ENCODE results near the gene FOXA2. TPM values are rescaled to one million over a fixed set of nuclear protein-coding genes. Genes with fewer than 3 reads are reported as not detected.

Gene FOXA2
- total and polyA plus RNA-seq, 5 donors, result not detected

DNA sequence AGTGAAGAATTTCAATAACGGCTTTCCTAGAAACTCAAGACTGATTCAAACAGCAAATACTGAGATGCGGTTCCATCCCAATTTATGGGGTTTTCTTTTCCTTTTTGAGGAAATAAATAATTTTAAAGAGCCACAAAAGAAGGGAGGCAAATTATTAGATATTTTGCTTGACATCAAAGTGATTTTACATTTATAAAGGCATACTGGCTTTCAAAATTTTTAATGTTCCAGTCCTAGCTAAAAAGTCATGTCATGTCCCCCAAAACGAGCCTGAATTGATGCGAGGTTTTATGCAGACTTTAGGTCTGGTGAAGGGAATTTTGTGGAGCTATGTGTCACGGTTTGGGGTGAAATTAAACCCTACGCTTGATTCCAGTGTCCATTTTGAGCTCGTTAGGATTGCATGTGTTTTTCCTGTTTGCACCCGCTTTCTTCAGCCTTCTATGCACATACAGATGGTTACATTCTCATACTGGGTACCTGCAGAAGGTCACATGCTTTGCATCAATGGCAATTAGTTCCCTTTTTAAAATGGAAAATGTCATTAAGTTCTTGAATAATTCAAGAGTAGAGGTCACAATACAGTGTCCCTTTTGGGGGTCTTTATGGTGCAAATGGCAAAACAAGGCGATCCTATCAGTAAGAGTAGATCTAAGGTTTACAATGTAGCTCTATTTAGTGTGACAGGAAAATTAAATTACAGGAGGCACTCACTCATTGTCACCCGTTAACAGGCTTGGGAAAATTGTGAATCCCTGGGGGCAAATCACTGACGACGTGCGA, 17.3 kb downstream of the FOXA2 start:
- no peaks in the 10 kb centered on the region for H3K9me3 ChIP-seq (ENCODE audit: control insufficient read depth, low read length)
- no peak overlapping the region for H3K4me3 ChIP-seq (ENCODE audit: low read length)
- intact Hi-C loops (cut with DNase I), result no loop called here
- no peaks in the 10 kb centered on the region for H3K27me3 ChIP-seq (ENCODE audit: control insufficient read depth, insufficient read depth)
- WGBS, result 4% methylated on average over 13 of the region's 13 CpGs
- DNase-seq (no peak), ATAC-seq (no peak)
- no peaks in the 10 kb centered on the region for H3K4me1 ChIP-seq (ENCODE audit: control insufficient read depth, insufficient read depth, low read length)
- H3K27ac ChIP-seq (ENCODE audit: low read length), result no peak overlapping the region

DNA sequence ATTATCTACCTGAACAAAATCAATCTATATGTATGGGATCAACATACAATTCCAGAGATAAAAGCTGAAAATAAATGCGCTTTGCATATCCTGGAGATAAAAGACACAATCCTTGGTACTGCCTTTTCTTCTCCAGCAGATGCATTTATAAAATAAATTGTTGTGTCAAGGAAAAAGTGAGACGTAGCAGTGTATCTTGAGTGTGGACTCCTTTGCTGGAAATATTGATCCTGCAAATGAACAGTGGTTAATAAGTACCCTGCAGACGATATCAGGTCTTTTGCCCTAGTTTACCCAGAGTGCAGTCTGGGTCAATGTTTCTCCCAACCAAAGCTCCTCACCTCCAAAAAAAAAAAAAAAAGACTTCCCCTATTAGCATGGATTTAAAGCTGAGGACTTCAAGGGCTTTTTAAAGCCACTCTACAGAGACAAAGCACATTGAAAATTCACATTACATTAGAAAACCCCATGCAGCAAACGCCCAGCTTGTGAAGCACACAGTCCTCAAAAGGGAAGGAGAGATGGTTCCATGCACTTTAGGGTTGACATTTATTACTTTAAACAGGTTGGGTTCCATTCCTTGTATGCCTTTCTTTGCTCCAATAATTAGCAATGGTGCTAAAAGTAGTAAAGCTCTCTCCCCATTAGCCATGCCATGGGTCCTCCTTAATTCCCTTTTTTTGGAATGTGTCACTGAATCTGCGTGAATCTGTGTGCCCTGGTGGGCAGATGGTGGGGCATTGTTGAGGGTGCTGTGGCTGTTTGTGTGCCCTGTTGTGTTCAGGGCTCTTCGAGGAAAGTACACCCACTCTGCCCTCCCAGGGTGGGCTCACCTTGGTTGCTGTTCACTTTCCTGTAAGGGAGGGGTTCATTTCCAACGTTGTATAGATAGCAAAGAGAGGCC, 21.1 kb downstream of the FOXA2 start:
- Histone ChIP-seq H3K4me1 (ENCODE audit: control insufficient read depth, insufficient read depth, low read length) (no peaks in the 10 kb centered on the region), H3K27ac (ENCODE audit: low read length) (no peak overlapping the region), H3K4me3 (ENCODE audit: low read length) (no peak overlapping the region), H3K27me3 (ENCODE audit: control insufficient read depth, insufficient read depth) (peaks cover 7% of the 10 kb centered on the region), H3K9me3 (ENCODE audit: control insufficient read depth, low read length) (no peaks in the 10 kb centered on the region)
- 5% methylated on average over 7 of the region's 7 CpGs for WGBS
- DNase-seq, result no peak
- no peak for ATAC-seq
- intact Hi-C loops (cut with DNase I), result no loop called here

DNA sequence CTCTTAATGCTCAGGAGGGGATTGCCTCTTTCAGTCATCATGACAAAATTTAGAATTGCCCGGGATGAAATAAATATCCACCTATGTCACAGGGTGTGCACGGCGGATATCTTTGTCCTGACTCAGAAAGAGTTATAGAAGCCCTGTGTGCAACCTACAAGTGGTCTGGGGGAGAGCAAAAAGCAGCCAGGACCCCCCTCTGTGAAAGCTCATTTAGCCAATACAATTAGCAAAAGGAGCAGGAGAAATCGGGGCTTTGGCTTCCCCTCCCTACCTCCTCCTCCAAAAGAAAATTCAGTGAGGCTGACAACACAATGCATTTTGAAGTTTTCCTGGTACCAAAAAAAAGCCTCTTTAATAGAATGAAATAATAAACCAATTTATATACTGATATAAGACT, 21.8 kb downstream of the FOXA2 start:
- intact Hi-C loops (cut with DNase I), result no loop called here
- ATAC-seq (no peak), DNase-seq (no peak)
- no peaks in the 10 kb centered on the region for H3K4me1 ChIP-seq (ENCODE audit: control insufficient read depth, insufficient read depth, low read length)
- WGBS, result 8% methylated on average over 4 of the region's 4 CpGs
- H3K4me3 ChIP-seq (ENCODE audit: low read length), result no peak overlapping the region
- no peaks in the 10 kb centered on the region for H3K9me3 ChIP-seq (ENCODE audit: control insufficient read depth, low read length)
- H3K27me3 ChIP-seq (ENCODE audit: control insufficient read depth, insufficient read depth), result peaks cover 7% of the 10 kb centered on the region
- H3K27ac ChIP-seq (ENCODE audit: low read length), result no peak overlapping the region

DNA sequence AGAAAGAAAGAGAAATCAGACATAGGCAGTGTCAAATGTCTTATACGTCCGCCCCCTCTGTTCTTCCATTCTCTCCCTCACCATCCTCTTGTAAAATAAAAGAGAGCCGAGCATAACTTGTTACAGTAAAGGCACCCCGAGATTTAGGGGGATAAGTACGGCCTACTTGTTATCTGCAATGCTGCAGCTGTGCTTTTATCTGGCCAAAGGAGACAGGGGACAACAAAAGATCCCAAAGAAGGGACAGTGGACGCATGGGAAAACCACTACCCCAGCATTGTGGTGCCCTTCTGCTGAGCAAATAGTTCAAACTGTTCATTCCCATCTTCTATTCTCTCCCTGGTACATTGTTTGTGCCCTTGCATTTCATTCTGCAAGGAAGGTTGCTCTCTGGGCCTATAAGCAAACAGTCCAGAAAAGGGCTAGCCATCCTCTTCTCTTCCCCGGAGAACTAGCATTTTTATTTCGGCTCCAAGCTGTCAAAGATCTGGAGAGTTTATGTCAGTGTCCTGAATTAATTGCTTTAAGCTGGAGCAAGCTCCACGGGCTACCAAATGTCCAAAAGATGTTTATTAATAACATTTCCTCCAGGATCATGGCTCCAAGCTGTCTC, 22.3 kb downstream of the FOXA2 start:
- Histone ChIP-seq H3K27me3 (ENCODE audit: control insufficient read depth, insufficient read depth) (peaks cover 7% of the 10 kb centered on the region), H3K27ac (ENCODE audit: low read length) (no peak overlapping the region), H3K4me3 (ENCODE audit: low read length) (no peak overlapping the region), H3K4me1 (ENCODE audit: control insufficient read depth, insufficient read depth, low read length) (no peaks in the 10 kb centered on the region), H3K9me3 (ENCODE audit: control insufficient read depth, low read length) (no peaks in the 10 kb centered on the region)
- intact Hi-C loops (cut with DNase I), result no loop called here
- WGBS, result 17% methylated on average over 9 of the region's 9 CpGs
- DNase-seq, result no peak
- ATAC-seq, result no peak

DNA sequence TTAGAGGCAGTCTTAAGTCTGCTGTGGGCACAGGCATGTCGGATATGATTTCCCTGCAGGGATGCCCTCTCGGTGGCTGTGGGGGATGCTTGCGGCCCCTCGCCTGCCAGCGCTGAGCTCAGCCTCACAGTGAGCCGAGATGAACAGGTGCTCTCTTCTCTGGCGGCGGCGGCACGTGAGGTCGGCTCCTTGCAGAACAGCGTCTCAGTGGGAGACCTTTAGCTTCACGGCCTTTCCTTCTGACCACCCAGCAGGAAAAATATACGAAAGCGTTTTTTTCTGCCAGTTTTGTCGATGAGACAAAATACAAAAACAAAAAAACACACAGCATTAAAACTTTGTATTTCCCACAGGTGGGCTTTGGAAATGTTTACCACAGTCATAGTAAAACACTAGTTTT, 23.6 kb downstream of the FOXA2 start:
- WGBS, result 3% methylated on average over 16 of the region's 16 CpGs
- intact Hi-C loops (cut with DNase I), result no loop called here
- H3K4me1 ChIP-seq (ENCODE audit: control insufficient read depth, insufficient read depth, low read length), result no peaks in the 10 kb centered on the region
- no peaks in the 10 kb centered on the region for H3K9me3 ChIP-seq (ENCODE audit: control insufficient read depth, low read length)
- no peak for ATAC-seq
- DNase-seq, result no peak
- peaks cover 7% of the 10 kb centered on the region for H3K27me3 ChIP-seq (ENCODE audit: control insufficient read depth, insufficient read depth)
- no peak overlapping the region for H3K4me3 ChIP-seq (ENCODE audit: low read length)
- no peak overlapping the region for H3K27ac ChIP-seq (ENCODE audit: low read length)

DNA sequence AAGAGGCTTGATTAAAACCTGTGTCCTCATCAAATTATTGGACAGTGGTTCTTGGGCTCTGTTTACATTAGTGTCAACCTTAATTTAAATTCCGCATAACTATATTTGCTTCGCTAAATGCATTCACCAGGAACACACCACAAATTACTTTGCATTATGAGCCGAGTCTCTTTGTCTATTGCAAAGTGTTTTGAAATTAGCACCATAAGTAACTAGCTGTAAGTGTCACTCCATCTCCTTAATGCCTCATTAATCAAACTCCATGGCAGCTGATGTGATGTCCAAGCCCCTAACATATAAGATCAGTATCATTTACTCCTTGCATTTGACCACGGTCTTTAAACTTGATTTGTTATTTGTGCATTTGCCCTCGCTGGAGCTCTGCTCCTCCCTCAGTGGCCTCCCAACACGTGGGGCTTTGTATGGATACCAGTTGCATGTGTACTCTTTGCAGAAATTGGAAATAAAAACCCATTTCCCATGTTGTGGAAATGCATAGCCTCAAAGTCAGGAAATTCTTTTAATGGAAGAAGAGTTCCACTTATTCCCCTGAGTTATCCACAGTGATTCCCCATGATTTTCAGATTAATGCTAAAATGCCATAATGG, 24.6 kb downstream of the FOXA2 start:
- peaks cover 11% of the 10 kb centered on the region for H3K27me3 ChIP-seq (ENCODE audit: control insufficient read depth, insufficient read depth)
- H3K9me3 ChIP-seq (ENCODE audit: control insufficient read depth, low read length), result no peaks in the 10 kb centered on the region
- H3K4me1 ChIP-seq (ENCODE audit: control insufficient read depth, insufficient read depth, low read length), result no peaks in the 10 kb centered on the region
- DNase-seq, result no peak
- no peak for ATAC-seq
- intact Hi-C loops (cut with DNase I), result no loop called here
- no peak overlapping the region for H3K27ac ChIP-seq (ENCODE audit: low read length)
- no peak overlapping the region for H3K4me3 ChIP-seq (ENCODE audit: low read length)
- 9% methylated on average over 6 of the region's 6 CpGs for WGBS

DNA sequence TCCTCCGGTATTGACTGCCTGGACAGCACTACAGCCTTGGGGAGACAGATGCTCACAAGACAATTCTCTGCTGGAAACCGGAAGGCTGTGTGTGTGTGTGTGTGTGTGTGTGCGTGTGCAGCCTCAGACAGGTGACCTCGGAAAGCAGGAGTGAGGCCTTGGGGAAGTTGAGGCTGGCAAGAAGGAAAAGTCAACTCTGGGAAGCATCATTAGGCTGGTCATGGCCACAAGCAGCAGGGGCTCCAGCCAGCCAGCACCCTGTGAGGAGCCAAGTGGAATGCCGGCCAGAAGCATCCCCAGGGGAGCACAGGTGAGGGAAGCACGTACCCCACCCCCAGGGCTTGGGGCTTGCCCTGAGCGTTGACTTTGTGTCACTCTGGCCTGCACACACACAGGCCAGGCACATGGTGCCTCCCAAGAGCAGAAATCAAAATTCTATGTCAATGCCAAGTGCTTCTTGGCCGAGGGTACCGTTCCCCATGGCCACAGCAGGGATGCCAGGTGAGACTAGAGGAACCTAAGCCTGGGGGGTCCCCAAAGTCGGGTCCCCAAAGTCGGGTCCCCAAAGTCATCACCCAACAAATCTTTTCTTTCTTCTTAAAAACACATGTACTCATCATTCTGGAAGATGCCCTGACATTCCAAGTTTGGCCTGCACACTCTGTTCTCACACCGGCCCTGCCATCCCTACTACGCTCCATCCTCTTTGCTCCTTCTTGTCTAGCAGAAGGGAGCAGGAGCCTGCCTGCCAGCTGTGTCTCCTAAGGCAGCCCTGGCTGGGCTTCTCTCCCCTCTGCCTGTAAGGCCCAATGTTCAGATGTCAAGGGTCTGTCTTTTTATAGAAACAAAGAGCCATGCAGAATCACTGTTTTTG, 26.7 kb downstream of the FOXA2 start:
- intact Hi-C loops (cut with DNase I), result no loop called here
- no peak for ATAC-seq
- Histone ChIP-seq H3K9me3 (ENCODE audit: control insufficient read depth, low read length) (no peaks in the 10 kb centered on the region), H3K27ac (ENCODE audit: low read length) (no peak overlapping the region), H3K4me1 (ENCODE audit: control insufficient read depth, insufficient read depth, low read length) (no peaks in the 10 kb centered on the region), H3K4me3 (ENCODE audit: low read length) (no peak overlapping the region), H3K27me3 (ENCODE audit: control insufficient read depth, insufficient read depth) (peaks cover 11% of the 10 kb centered on the region)
- 51% methylated on average over 13 of the region's 13 CpGs for WGBS
- no peak for DNase-seq

DNA sequence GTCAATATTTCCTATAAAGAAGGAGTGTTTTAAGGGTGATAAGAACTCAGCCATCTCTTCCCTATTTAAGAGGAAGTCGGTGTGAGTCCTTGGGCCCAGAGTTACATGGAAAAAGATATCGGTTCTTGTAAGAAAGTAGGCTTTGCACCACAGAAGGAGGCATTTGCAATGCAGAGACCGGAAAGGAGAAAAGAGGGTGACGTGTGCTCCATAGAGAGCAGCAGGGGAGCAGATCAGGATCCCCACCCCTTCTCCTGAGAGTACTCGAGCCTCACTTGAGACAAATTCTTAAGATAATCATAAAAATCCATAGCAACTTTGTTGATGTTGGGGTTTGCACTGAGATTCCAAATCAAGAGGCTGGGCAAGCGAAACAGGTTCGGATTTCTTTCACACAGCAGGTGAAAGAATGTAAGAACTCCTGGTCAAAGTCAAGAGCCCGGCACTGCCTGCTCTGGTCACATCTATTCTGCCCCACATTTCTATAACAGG, 27.8 kb downstream of the FOXA2 start:
- no peak for DNase-seq
- no peak overlapping the region for H3K27ac ChIP-seq (ENCODE audit: low read length)
- intact Hi-C loops (cut with DNase I), result no loop called here
- no peak overlapping the region for H3K4me3 ChIP-seq (ENCODE audit: low read length)
- peaks cover 9% of the 10 kb centered on the region for H3K27me3 ChIP-seq (ENCODE audit: control insufficient read depth, insufficient read depth)
- no peak for ATAC-seq
- WGBS, result 30% methylated on average over 8 of the region's 8 CpGs
- H3K9me3 ChIP-seq (ENCODE audit: control insufficient read depth, low read length), result no peaks in the 10 kb centered on the region
- H3K4me1 ChIP-seq (ENCODE audit: control insufficient read depth, insufficient read depth, low read length), result no peaks in the 10 kb centered on the region

DNA sequence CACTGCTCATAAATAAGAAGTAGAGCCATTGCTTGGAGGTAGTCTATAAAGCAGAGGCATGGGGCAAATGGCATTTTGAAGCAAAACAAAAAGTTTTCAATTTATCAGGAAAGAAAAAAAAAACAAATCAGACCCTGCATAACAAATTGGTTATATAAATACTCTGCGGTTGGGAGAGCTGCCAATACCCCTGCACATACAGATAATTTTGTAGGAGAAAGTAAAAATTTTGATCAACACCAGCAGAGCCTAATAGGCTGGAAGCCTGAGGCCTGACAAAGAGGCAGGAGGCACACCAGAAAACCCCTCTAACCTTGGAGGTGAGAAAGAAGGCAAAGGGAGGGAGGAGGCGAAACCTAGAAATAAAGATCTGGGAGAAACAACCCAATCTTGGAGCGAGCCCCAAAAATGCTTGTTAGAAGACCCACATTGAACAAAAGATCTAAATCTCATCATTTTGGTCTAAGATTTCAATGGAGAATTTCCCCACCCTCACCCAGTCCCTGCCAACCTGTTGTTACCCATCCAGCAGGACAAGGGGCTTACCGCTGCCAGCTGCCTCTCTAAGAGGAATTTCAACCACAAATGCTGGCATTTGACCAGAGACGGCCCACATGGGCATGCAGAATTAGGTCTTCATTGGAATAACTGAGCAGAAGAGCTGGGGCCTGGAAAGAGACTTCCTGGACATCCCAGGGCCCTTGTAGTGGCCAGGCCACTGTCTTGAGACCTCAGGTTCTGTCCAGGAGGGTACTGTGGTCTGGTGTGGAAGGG, 28.4 kb downstream of the FOXA2 start:
- DNase-seq (no peak), ATAC-seq (no peak)
- intact Hi-C loops (cut with DNase I), result no loop called here
- 66% methylated on average over 5 of the region's 5 CpGs for WGBS
- H3K27me3 ChIP-seq (ENCODE audit: control insufficient read depth, insufficient read depth), result peaks cover 9% of the 10 kb centered on the region
- H3K4me1 ChIP-seq (ENCODE audit: control insufficient read depth, insufficient read depth, low read length), result no peaks in the 10 kb centered on the region
- no peak overlapping the region for H3K4me3 ChIP-seq (ENCODE audit: low read length)
- H3K27ac ChIP-seq (ENCODE audit: low read length), result no peak overlapping the region
- H3K9me3 ChIP-seq (ENCODE audit: control insufficient read depth, low read length), result no peaks in the 10 kb centered on the region
